GM10248 (cell line): ENCODE data around the gene PRRT3.

Experiments used
- CTCF ChIA-PET: fragments of 300-600 bp; sonication (Branson Sonifier 250); formaldehyde crosslinking; extraction: SDS; loops from one replicate; lab custom pipeline; 2021; ENCODE audit warnings: antibody characterized with exemption; lab: Yijun Ruan, JAX
- POLR2A ChIA-PET: fragments of 350-650 bp; sonication (Branson Sonifier 250); formaldehyde crosslinking; extraction: SDS; loops from one replicate; lab custom pipeline; 2020; ENCODE audit warnings: antibody characterized with exemption; lab: Yijun Ruan, JAX
- DNase-seq: peaks from one replicate; pipeline ENCODE4 v3.0.0; 2012; ENCODE audit errors: extremely low spot score
- CTCF ChIP-seq: IDR thresholded peaks from 2 replicates; pipeline ENCODE4 v1.5.1; 2012; ENCODE audit warnings: mild to moderate bottlenecking, low read depth; ENCODE audit errors: extremely low read depth, missing control alignments, control extremely low read depth

PRRT3 gene

GRCh38 chr3:9955611-9956352, 3.6 kb upstream of the PRRT3 start:
- TF ChIP-seq CTCF = no peak
- ChIA-PET CTCF (interaction anchor here (1.7 to 3.0 kb wide), 2 partner anchors 9 to 23 kb away, joined by 5 to 16 read pairs; no protein-coding TSS in a partner anchor), POLR2A (no interaction called here)
- no peak for DNase-seq

GRCh38 chr3:9955067-9955502, 2.9 kb upstream of the PRRT3 start:
- no peak for TF ChIP-seq CTCF
- CTCF ChIA-PET = interaction anchor here (1.7 to 3.0 kb wide), 2 partner anchors 9 to 23 kb away, joined by 5 to 16 read pairs; no protein-coding TSS in a partner anchor
- no peak for DNase-seq
- POLR2A ChIA-PET = no interaction called here

GRCh38 chr3:9951598-9951961, 628 bp downstream of the PRRT3 start:
- POLR2A ChIA-PET = no interaction called here
- CTCF ChIA-PET = interaction anchor here (1.0 to 5.4 kb wide), 2 partner anchors 18 to 31 kb away, joined by 3 to 33 read pairs; partner anchors contain the start of gene CRELD1
- no peak for DNase-seq
- no peak for TF ChIP-seq CTCF

GRCh38 chr3:9951126-9951525, 1.1 kb downstream of the PRRT3 start:
- POLR2A ChIA-PET = no interaction called here
- no peak for TF ChIP-seq CTCF
- DNase-seq = peak; percentile 74
- CTCF ChIA-PET = interaction anchor here (1.0 to 5.4 kb wide), 2 partner anchors 17 to 31 kb away, joined by 3 to 33 read pairs; partner anchors contain the start of gene CRELD1

- no peak for DNase-seq
- ChIA-PET POLR2A (no interaction called here), CTCF (interaction anchor here (5.4 kb wide), 1 partner anchor 16 kb away, joined by 33 read pairs; the partner anchor contains the start of gene CRELD1)
- TF ChIP-seq CTCF = no peak
These were observed 2.6 kb downstream of the PRRT3 start for GRCh38 chr3:9949626-9950025.

- POLR2A ChIA-PET = no interaction called here
- CTCF ChIA-PET = interaction anchor here (5.4 kb wide), 1 partner anchor 15 kb away, joined by 33 read pairs; the partner anchor contains the start of gene CRELD1
These were observed 3.1 kb downstream of the PRRT3 start for GRCh38 chr3:9949115-9949514.

More at GRCh38 chr3:9949115-9949514, 3.1 kb downstream of the PRRT3 start:
- no peak for DNase-seq
- no peak for TF ChIP-seq CTCF
